HepG2 (cell line): ENCODE data around the gene TERC. TPM values are rescaled to one million over a fixed set of nuclear protein-coding genes. Genes with fewer than 3 reads are reported as not detected.
A peak's percentile ranks its signal among the peaks of the same experiment; 100 is the strongest.

Source experiments
- ASH2L ChIP-seq: fragments of 300-600, 200-600 bp; sonication (generic); IDR thresholded peaks from 2 replicates; pipeline ENCODE4 v1.7.0; 2017; ENCODE audit warnings: low read depth, mild to moderate bottlenecking, moderate library complexity, mixed read lengths, low read length; ENCODE audit not compliant: insufficient read length
- CREM ChIP-seq, 2 experiments: sonication (generic) in 1 of 2; formaldehyde crosslinking in 1 of 2; IDR thresholded peaks; 2 replicates each; pipeline versions ENCODE4 v1.4.0 to v1.6.1; 2016 to 2020; ENCODE audit warnings: antibody characterized with exemption in 1 of 2, mild to moderate bottlenecking in 1 of 2, missing genetic modification reagents in 1 of 2
- IKZF5 ChIP-seq: IDR thresholded peaks from 2 replicates; pipeline ENCODE4 v1.6.1; 2018; ENCODE audit warnings: missing genetic modification reagents, mild to moderate bottlenecking, missing compliant biosample characterization
- KLF11 ChIP-seq: IDR thresholded peaks from 2 replicates; pipeline ENCODE4 v1.6.1; 2016; ENCODE audit warnings: missing compliant biosample characterization
- KMT2B ChIP-seq: IDR thresholded peaks from 2 replicates; pipeline ENCODE4 v1.6.1; 2016; ENCODE audit warnings: missing genetic modification reagents, missing compliant biosample characterization
- NCOR1 ChIP-seq: fragments of 200-600 bp; sonication (generic); IDR thresholded peaks from 2 replicates; pipeline ENCODE4 v1.7.0; 2017; ENCODE audit warnings: antibody characterized with exemption, low read length, borderline replicate concordance
- NFIC ChIP-seq: IDR thresholded peaks from 2 replicates; pipeline ENCODE4 v1.6.1; 2012; ENCODE audit warnings: mild to moderate bottlenecking, low read length, inconsistent platforms
- ONECUT2 ChIP-seq: sonication (generic); formaldehyde crosslinking; IDR thresholded peaks from 2 replicates; pipeline ENCODE4 v1.4.0; 2020; ENCODE audit warnings: missing genetic modification reagents
- RARG ChIP-seq: sonication (generic); formaldehyde crosslinking; IDR thresholded peaks from 2 replicates; pipeline ENCODE4 v1.4.0; 2020; ENCODE audit warnings: low read depth, mild to moderate bottlenecking, missing genetic modification reagents
- RBFOX2 ChIP-seq: fragments of 200-400 bp; formaldehyde crosslinking; IDR thresholded peaks from 2 replicates; pipeline ENCODE4 v1.6.1; 2017; ENCODE audit warnings: low read depth, mild to moderate bottlenecking, low read length
- SMARCC2 ChIP-seq: fragments of 450-650 bp; IDR thresholded peaks from 2 replicates; pipeline ENCODE4 v1.6.1; 2017; ENCODE audit warnings: antibody characterized with exemption, mild to moderate bottlenecking
- THAP11 ChIP-seq: IDR thresholded peaks from 2 replicates; pipeline ENCODE4 v1.6.1; 2016; ENCODE audit warnings: missing biosample characterization, missing genetic modification reagents
- TOPORS ChIP-seq: sonication (generic); formaldehyde crosslinking; IDR thresholded peaks from 2 replicates; pipeline ENCODE4 v1.8.0; 2023; ENCODE audit warnings: mild to moderate bottlenecking, missing genetic modification reagents
- ZBTB3 ChIP-seq: sonication (generic); formaldehyde crosslinking; IDR thresholded peaks from 2 replicates; pipeline ENCODE4 v1.4.0; 2020; ENCODE audit warnings: low read depth, mild to moderate bottlenecking, moderate library complexity, missing genetic modification reagents, borderline replicate concordance
- ZBTB42 ChIP-seq: sonication (generic); formaldehyde crosslinking; IDR thresholded peaks from 2 replicates; pipeline ENCODE4 v1.5.0; 2020; ENCODE audit warnings: mild to moderate bottlenecking, missing genetic modification reagents
- ZNF138 ChIP-seq: sonication (generic); formaldehyde crosslinking; IDR thresholded peaks from 2 replicates; pipeline ENCODE4 v1.5.0; 2020; ENCODE audit warnings: mild to moderate bottlenecking, low read depth, missing genetic modification reagents
- ZNF430 ChIP-seq: sonication (generic); formaldehyde crosslinking; IDR thresholded peaks from 2 replicates; pipeline ENCODE4 v1.9.0; 2021; ENCODE audit warnings: mild to moderate bottlenecking, missing genetic modification reagents
- ZNF563 ChIP-seq: sonication (generic); formaldehyde crosslinking; IDR thresholded peaks from 2 replicates; pipeline ENCODE4 v1.8.0; 2022; ENCODE audit warnings: mild to moderate bottlenecking, moderate library complexity, missing genetic modification reagents
- ZNF614 ChIP-seq: IDR thresholded peaks from 2 replicates; pipeline ENCODE4 v1.6.1; 2018; ENCODE audit warnings: missing biosample characterization, missing genetic modification reagents, inconsistent platforms, borderline replicate concordance
- ZNF629 ChIP-seq: sonication (generic); formaldehyde crosslinking; conservative IDR thresholded peaks from 2 replicates; pipeline ENCODE4 v1.5.0; 2020; ENCODE audit warnings: missing genetic modification reagents
- ZNF883 ChIP-seq: sonication (generic); formaldehyde crosslinking; IDR thresholded peaks from 2 replicates; pipeline ENCODE4 v1.5.1; 2020; ENCODE audit warnings: mild to moderate bottlenecking, missing genetic modification reagents; ENCODE audit errors: not compliant biosample characterization
- polyA plus RNA-seq, 8 experiments: library from polyadenylated mRNA; depleted of rRNA in 3 of 8; stranded (reverse) in 7 of 8; unstranded in 1 of 8; fragments of >200 nt; fragmentation: Illumina TruSeq in 4 of 8; extraction: Trizol in 4 of 8; gene quantifications; 2 replicates each; pipeline versions ENCODE4 v1.2.1 to v1.2.3, GENCODE V29; 2011 to 2016; ENCODE audit warnings: low read depth in 4 of 8, missing spikeins in 1 of 8, mixed read lengths in 1 of 8; ENCODE audit not compliant: insufficient read depth in 1 of 8
- total RNA-seq, 5 experiments: library from RNA; depleted of rRNA; stranded (reverse); fragments of >200 nt; fragmentation: Illumina TruSeq; extraction: Trizol; gene quantifications; 2 replicates each; pipeline ENCODE4 v1.2.3, GENCODE V29; 2016; ENCODE audit warnings: low read depth in 1 of 5
- TF ChIP-seq, protein P1 (sequence below), 2 experiments: sonication (generic) in 1 of 2; formaldehyde crosslinking in 1 of 2; IDR thresholded peaks; 2 replicates each; pipeline versions ENCODE4 v1.4.0 to v1.6.1; 2016 to 2020; ENCODE audit warnings: borderline replicate concordance in 1 of 2, low read depth in 1 of 2, mild to moderate bottlenecking in 1 of 2, missing genetic modification reagents in 1 of 2

TERC gene
- total and polyA plus RNA-seq, 2 of the 13 experiments (the other 11 are each of a cell fraction or from before 2014, with no cell fraction given): 1.3 to 74.6 TPM

DNA sequence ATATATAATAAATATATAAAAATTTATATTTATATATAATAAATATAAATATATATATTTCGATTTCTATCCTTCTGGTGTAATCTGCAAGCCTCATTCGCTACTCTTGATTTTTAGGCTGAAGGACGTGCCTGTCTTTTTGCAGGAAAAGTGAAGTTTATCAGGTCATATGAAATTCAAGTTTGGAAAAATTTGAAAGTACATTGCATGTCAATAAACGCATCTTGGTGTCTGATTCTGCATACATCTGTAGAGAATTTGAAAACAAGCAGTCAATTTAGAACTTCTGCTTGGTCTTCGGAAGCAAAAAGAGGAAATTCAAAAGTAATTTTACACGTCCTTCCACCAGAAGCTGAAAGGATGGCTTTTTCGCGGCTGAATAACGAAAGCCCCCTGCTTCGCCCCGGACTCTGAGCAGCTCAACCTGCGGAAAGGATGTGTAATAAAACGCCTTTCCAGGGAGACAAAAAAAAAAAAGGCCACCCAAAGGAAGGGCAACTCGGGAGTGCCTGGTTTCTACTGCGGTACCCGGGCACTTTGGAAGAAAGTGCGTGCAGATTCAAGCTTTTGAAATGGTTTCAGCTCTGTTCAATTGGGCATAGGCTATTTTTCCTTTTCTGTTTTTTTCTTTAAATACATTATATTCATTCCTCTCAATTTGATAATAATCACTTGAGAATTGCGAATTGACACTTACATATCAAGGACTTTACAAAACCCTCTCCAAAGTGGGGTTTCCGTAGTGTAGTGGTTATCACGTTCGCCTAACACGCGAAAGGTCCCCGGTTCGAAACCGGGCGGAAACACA, 6.8 kb upstream of the TERC start (continued):
- TF ChIP-seq, protein P1, sequence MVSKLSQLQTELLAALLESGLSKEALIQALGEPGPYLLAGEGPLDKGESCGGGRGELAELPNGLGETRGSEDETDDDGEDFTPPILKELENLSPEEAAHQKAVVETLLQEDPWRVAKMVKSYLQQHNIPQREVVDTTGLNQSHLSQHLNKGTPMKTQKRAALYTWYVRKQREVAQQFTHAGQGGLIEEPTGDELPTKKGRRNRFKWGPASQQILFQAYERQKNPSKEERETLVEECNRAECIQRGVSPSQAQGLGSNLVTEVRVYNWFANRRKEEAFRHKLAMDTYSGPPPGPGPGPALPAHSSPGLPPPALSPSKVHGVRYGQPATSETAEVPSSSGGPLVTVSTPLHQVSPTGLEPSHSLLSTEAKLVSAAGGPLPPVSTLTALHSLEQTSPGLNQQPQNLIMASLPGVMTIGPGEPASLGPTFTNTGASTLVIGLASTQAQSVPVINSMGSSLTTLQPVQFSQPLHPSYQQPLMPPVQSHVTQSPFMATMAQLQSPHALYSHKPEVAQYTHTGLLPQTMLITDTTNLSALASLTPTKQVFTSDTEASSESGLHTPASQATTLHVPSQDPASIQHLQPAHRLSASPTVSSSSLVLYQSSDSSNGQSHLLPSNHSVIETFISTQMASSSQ (IDR thresholded peaks at IDR 0.05; ENCODE audit: low read depth): peak; percentile 42; the same call in 1 of the 2 replicates
- TF ChIP-seq, protein P1 (CRISPR knock-in tag; IDR thresholded peaks at IDR 0.05; ENCODE audit: borderline replicate concordance): no peak
- TF ChIP-seq SMARCC2 (no peak), KLF11 (CRISPR knock-in tag) (0 out of 2 replicates have a peak, but pooled peaks have one; percentile 39), ZNF614 (CRISPR knock-in tag) (no peak), ZBTB42 (CRISPR knock-in tag) (0 out of 2 replicates have a peak, but pooled peaks have one; percentile 45), RARG (CRISPR knock-in tag) (no peak), TOPORS (0 out of 2 replicates have a peak, but pooled peaks have one; percentile 19), THAP11 (CRISPR knock-in tag) (peak; percentile 61), RBFOX2 (no peak), ONECUT2 (CRISPR knock-in tag) (no peak), ZBTB3 (no peak), CREM (IDR thresholded peaks at IDR 0.05) (peak; percentile 29; the same call in 1 of the 2 replicates), CREM (CRISPR knock-in tag; IDR thresholded peaks at IDR 0.05) (no peak), ZNF883 (CRISPR knock-in tag) (no peak), ZNF563 (no peak), ZNF430 (CRISPR knock-in tag) (0 out of 2 replicates have a peak, but pooled peaks have one; percentile 39), NFIC (peak; percentile 82; the same call in 1 of the 2 replicates), KMT2B (CRISPR knock-in tag) (peak; percentile 64), IKZF5 (CRISPR knock-in tag) (peak; percentile 68; the same call in 1 of the 2 replicates), ZNF629 (CRISPR knock-in tag) (peak; percentile 54; the same call in 1 of the 2 replicates), ZNF138 (no peak), NCOR1 (peak; percentile 62; the same call in 1 of the 2 replicates), ASH2L (peak; percentile 53)
